ENCODE measurements around the gene PLPPR3. TPM values are rescaled to one million over a fixed set of nuclear protein-coding genes. Genes with fewer than 3 reads are reported as not detected.
A peak's percentile ranks its signal among the peaks of the same experiment; 100 is the strongest.

Gene PLPPR3
- total RNA-seq, 1 donor from 2014 or later, result 5.4 TPM

- no peak within 1 kb of the TSS for H3K27ac Mint-ChIP-seq (ENCODE audit: unreplicated experiment)
- no peak for TF ChIP-seq CTCF (IDR thresholded peaks at IDR 0.05)
- H3K4me3 Mint-ChIP-seq (ENCODE audit: unreplicated experiment), result no peak within 1 kb of the TSS
Observed at GRCh38 chr19:840519-841206, 18.9 kb upstream of the PLPPR3 start, which contains the start of gene PRTN3. Gene PRTN3 (plus strand): TSS chr19:840999. CDS start chr19:841009, 10 bp downstream.

GRCh38 chr19:835210-835810, 13.6 kb upstream of the PLPPR3 start:
- Mint-ChIP-seq H3K4me3 (ENCODE audit: unreplicated experiment) (no peak overlapping the region), H3K4me1 (ENCODE audit: low read depth) (peaks cover 3% of the 10 kb centered on the region), H3K27ac (ENCODE audit: unreplicated experiment) (no peak overlapping the region), H3K36me3 (ENCODE audit: low read depth) (no peaks in the 10 kb centered on the region), H3K9me3 (ENCODE audit: low read depth) (no peaks in the 10 kb centered on the region), H3K27me3 (ENCODE audit: low read depth) (peaks cover 4% of the 10 kb centered on the region)
- TF ChIP-seq CTCF (IDR thresholded peaks at IDR 0.05), result no peak
- no peak for DNase-seq (ENCODE audit: low spot score)

More at GRCh38 chr19:840519-841206, 18.9 kb upstream of the PLPPR3 start, which contains the start of gene PRTN3:
- H3K27me3 Mint-ChIP-seq (ENCODE audit: low read depth), result peaks cover 14% of the 10 kb centered on the region
- H3K9me3 Mint-ChIP-seq (ENCODE audit: low read depth), result no peaks in the 10 kb centered on the region
- peaks cover 6% of the 10 kb centered on the region for H3K4me1 Mint-ChIP-seq (ENCODE audit: low read depth)
- no peak for DNase-seq (ENCODE audit: low spot score)
- H3K36me3 Mint-ChIP-seq (ENCODE audit: low read depth), result peaks cover 1% of the 10 kb centered on the region

GRCh38 chr19:834216-834615, 12.5 kb upstream of the PLPPR3 start:
- TF ChIP-seq CTCF (IDR thresholded peaks at IDR 0.05), result no peak
- H3K4me3 Mint-ChIP-seq (ENCODE audit: unreplicated experiment), result no peak overlapping the region
- no peaks in the 10 kb centered on the region for H3K9me3 Mint-ChIP-seq (ENCODE audit: low read depth)
- peaks cover 4% of the 10 kb centered on the region for H3K27me3 Mint-ChIP-seq (ENCODE audit: low read depth)
- no peaks in the 10 kb centered on the region for H3K36me3 Mint-ChIP-seq (ENCODE audit: low read depth)
- H3K4me1 Mint-ChIP-seq (ENCODE audit: low read depth), result peaks cover 3% of the 10 kb centered on the region
- DNase-seq (ENCODE audit: low spot score), result no peak
- no peak overlapping the region for H3K27ac Mint-ChIP-seq (ENCODE audit: unreplicated experiment)

GRCh38 chr19:831407-832369, 9.9 kb upstream of the PLPPR3 start:
- Mint-ChIP-seq H3K4me1 (ENCODE audit: low read depth) (peaks cover 3% of the 10 kb centered on the region), H3K27ac (ENCODE audit: unreplicated experiment) (no peak overlapping the region), H3K36me3 (ENCODE audit: low read depth) (no peaks in the 10 kb centered on the region), H3K4me3 (ENCODE audit: unreplicated experiment) (no peak overlapping the region), H3K9me3 (ENCODE audit: low read depth) (no peaks in the 10 kb centered on the region), H3K27me3 (ENCODE audit: low read depth) (peaks cover 4% of the 10 kb centered on the region)
- peak; percentile 61 for DNase-seq (ENCODE audit: low spot score)
- no peak for TF ChIP-seq CTCF (IDR thresholded peaks at IDR 0.05)

Data from chondrocyte (in vitro differentiated cells).